ENCODE measurements around the gene MICALL2. TPM values are rescaled to one million over a fixed set of nuclear protein-coding genes. Genes with fewer than 3 reads are reported as not detected.

MICALL2 gene
- total RNA-seq, 1 experiment from 2014 or later: 15.7 TPM

DNA sequence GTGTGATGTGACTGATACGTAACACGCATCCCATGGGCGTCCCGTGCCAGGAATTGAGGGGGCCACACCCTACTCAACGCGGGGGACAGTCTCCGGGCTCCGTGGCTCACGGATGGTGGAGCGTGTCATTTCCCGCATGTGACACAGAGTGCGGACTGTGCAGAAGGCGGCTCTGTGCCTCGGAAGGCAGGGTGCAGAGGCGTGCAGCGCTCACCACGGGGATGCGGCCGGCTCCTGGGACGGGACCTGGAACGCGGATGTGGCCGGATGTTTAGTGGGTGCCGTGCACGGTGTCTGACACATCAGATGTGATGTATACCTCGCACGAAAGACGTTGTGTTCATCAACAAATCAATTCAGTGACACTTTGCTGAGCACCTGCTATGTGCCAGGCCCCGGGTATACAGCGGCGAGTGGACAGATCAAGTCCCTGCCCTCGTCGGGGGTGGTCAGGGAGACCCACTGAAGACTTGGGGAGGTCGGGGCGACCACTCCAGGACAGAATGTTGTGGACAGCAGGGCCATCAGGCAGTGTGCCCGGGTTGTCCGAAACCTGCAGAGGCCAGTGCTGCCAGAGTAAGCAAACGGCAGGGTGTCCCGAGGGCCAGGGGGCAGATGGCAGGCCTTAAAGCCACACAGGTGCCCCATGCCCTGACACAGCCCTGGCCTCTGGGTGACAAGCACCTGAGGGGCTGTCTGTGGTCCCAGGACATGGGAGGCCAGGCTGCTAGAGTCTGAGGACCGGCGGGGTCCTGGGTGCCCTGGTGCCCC is 38.1 kb downstream of the MICALL2 start:
- H3K27ac Mint-ChIP-seq: no peak overlapping the region
- peaks cover 4% of the 10 kb centered on the region; the same call in 1 of the 2 replicates for H3K9me3 Mint-ChIP-seq
- ATAC-seq (no peak), DNase-seq (ENCODE audit: low spot score) (no peak)
- H3K27me3 Mint-ChIP-seq (ENCODE audit: low read depth): peaks cover 2% of the 10 kb centered on the region; the same call in 1 of the 2 replicates
- POLR2A ChIA-PET: no interaction called here
- CTCF ChIA-PET: interaction anchor here (1.0 to 2.5 kb wide), 3 partner anchors 11 to 53 kb away, joined by 3 to 25 read pairs (median 23); no protein-coding TSS in a partner anchor
- no peak overlapping the region for H3K4me3 Mint-ChIP-seq
- TF ChIP-seq GTF2I (CRISPR knock-in tag; conservative IDR thresholded peaks at IDR 0.05): no peak
- TF ChIP-seq ETV6 (CRISPR knock-in tag; IDR thresholded peaks at IDR 0.05): no peak
- TF ChIP-seq, protein P1, sequence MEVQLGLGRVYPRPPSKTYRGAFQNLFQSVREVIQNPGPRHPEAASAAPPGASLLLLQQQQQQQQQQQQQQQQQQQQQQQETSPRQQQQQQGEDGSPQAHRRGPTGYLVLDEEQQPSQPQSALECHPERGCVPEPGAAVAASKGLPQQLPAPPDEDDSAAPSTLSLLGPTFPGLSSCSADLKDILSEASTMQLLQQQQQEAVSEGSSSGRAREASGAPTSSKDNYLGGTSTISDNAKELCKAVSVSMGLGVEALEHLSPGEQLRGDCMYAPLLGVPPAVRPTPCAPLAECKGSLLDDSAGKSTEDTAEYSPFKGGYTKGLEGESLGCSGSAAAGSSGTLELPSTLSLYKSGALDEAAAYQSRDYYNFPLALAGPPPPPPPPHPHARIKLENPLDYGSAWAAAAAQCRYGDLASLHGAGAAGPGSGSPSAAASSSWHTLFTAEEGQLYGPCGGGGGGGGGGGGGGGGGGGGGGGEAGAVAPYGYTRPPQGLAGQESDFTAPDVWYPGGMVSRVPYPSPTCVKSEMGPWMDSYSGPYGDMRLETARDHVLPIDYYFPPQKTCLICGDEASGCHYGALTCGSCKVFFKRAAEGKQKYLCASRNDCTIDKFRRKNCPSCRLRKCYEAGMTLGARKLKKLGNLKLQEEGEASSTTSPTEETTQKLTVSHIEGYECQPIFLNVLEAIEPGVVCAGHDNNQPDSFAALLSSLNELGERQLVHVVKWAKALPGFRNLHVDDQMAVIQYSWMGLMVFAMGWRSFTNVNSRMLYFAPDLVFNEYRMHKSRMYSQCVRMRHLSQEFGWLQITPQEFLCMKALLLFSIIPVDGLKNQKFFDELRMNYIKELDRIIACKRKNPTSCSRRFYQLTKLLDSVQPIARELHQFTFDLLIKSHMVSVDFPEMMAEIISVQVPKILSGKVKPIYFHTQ (CRISPR knock-in tag; IDR thresholded peaks at IDR 0.05): no peak
- TF ChIP-seq, protein P2, sequence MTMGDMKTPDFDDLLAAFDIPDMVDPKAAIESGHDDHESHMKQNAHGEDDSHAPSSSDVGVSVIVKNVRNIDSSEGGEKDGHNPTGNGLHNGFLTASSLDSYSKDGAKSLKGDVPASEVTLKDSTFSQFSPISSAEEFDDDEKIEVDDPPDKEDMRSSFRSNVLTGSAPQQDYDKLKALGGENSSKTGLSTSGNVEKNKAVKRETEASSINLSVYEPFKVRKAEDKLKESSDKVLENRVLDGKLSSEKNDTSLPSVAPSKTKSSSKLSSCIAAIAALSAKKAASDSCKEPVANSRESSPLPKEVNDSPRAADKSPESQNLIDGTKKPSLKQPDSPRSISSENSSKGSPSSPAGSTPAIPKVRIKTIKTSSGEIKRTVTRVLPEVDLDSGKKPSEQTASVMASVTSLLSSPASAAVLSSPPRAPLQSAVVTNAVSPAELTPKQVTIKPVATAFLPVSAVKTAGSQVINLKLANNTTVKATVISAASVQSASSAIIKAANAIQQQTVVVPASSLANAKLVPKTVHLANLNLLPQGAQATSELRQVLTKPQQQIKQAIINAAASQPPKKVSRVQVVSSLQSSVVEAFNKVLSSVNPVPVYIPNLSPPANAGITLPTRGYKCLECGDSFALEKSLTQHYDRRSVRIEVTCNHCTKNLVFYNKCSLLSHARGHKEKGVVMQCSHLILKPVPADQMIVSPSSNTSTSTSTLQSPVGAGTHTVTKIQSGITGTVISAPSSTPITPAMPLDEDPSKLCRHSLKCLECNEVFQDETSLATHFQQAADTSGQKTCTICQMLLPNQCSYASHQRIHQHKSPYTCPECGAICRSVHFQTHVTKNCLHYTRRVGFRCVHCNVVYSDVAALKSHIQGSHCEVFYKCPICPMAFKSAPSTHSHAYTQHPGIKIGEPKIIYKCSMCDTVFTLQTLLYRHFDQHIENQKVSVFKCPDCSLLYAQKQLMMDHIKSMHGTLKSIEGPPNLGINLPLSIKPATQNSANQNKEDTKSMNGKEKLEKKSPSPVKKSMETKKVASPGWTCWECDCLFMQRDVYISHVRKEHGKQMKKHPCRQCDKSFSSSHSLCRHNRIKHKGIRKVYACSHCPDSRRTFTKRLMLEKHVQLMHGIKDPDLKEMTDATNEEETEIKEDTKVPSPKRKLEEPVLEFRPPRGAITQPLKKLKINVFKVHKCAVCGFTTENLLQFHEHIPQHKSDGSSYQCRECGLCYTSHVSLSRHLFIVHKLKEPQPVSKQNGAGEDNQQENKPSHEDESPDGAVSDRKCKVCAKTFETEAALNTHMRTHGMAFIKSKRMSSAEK (CRISPR knock-in tag; IDR thresholded peaks at IDR 0.05; ENCODE audit: borderline replicate concordance): no peak
- TF ChIP-seq, protein P3, sequence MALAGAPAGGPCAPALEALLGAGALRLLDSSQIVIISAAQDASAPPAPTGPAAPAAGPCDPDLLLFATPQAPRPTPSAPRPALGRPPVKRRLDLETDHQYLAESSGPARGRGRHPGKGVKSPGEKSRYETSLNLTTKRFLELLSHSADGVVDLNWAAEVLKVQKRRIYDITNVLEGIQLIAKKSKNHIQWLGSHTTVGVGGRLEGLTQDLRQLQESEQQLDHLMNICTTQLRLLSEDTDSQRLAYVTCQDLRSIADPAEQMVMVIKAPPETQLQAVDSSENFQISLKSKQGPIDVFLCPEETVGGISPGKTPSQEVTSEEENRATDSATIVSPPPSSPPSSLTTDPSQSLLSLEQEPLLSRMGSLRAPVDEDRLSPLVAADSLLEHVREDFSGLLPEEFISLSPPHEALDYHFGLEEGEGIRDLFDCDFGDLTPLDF (CRISPR knock-in tag; IDR thresholded peaks at IDR 0.05): no peak
- TF ChIP-seq TEAD1 (CRISPR knock-in tag; IDR thresholded peaks at IDR 0.05): no peak
- peaks cover 12% of the 10 kb centered on the region for H3K4me1 Mint-ChIP-seq
- H3K36me3 Mint-ChIP-seq: no peaks in the 10 kb centered on the region

DNA sequence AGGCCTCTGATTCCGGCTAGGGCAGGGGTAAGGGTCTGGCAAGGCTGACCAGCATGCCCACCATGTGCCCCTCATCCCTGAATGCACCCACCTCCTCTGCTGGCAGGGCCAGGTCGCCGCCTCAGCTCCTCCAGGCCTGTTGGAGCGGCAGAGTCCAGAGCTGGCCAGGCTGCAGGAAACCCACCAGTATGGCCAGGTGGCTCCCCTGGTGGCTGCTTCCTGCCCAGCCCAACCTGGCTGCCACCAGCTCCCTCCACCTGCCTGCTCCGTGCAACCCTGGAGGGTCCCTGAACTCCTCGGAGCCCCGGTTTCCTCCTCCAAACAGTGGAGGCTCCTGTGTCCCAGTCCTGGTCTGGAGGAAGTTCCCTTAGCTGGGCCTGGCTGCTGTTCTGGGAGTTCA is 39.6 kb downstream of the MICALL2 start:
- no peak overlapping the region for H3K4me3 Mint-ChIP-seq
- no peak overlapping the region for H3K27ac Mint-ChIP-seq
- H3K9me3 Mint-ChIP-seq: no peaks in the 10 kb centered on the region
- POLR2A ChIA-PET: no interaction called here
- no peak for TF ChIP-seq GABPB1 (CRISPR knock-in tag; IDR thresholded peaks at IDR 0.05)
- no peak for TF ChIP-seq ZNF396 (CRISPR knock-in tag; IDR thresholded peaks at IDR 0.05; ENCODE audit: borderline replicate concordance)
- no peak for TF ChIP-seq NR2C2 (CRISPR knock-in tag; IDR thresholded peaks at IDR 0.05)
- TF ChIP-seq CREB1 (CRISPR knock-in tag; IDR thresholded peaks at IDR 0.05): no peak
- no peak for TF ChIP-seq RELA (CRISPR knock-in tag; IDR thresholded peaks at IDR 0.05; ENCODE audit: borderline replicate concordance)
- TF ChIP-seq, protein P4, sequence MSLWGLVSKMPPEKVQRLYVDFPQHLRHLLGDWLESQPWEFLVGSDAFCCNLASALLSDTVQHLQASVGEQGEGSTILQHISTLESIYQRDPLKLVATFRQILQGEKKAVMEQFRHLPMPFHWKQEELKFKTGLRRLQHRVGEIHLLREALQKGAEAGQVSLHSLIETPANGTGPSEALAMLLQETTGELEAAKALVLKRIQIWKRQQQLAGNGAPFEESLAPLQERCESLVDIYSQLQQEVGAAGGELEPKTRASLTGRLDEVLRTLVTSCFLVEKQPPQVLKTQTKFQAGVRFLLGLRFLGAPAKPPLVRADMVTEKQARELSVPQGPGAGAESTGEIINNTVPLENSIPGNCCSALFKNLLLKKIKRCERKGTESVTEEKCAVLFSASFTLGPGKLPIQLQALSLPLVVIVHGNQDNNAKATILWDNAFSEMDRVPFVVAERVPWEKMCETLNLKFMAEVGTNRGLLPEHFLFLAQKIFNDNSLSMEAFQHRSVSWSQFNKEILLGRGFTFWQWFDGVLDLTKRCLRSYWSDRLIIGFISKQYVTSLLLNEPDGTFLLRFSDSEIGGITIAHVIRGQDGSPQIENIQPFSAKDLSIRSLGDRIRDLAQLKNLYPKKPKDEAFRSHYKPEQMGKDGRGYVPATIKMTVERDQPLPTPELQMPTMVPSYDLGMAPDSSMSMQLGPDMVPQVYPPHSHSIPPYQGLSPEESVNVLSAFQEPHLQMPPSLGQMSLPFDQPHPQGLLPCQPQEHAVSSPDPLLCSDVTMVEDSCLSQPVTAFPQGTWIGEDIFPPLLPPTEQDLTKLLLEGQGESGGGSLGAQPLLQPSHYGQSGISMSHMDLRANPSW (CRISPR knock-in tag; conservative IDR thresholded peaks at IDR 0.05; ENCODE audit: low read depth): no peak
- no peak for TF ChIP-seq ZNF416 (CRISPR knock-in tag; IDR thresholded peaks at IDR 0.05)
- TF ChIP-seq, protein P5, sequence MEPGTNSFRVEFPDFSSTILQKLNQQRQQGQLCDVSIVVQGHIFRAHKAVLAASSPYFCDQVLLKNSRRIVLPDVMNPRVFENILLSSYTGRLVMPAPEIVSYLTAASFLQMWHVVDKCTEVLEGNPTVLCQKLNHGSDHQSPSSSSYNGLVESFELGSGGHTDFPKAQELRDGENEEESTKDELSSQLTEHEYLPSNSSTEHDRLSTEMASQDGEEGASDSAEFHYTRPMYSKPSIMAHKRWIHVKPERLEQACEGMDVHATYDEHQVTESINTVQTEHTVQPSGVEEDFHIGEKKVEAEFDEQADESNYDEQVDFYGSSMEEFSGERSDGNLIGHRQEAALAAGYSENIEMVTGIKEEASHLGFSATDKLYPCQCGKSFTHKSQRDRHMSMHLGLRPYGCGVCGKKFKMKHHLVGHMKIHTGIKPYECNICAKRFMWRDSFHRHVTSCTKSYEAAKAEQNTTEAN (CRISPR knock-in tag; IDR thresholded peaks at IDR 0.05): no peak
- no peak for TF ChIP-seq ZNF232 (CRISPR knock-in tag; IDR thresholded peaks at IDR 0.05)
- no peak for TF ChIP-seq IRF2 (CRISPR knock-in tag; IDR thresholded peaks at IDR 0.05; ENCODE audit: borderline replicate concordance, low read depth)
- TF ChIP-seq, protein P6, sequence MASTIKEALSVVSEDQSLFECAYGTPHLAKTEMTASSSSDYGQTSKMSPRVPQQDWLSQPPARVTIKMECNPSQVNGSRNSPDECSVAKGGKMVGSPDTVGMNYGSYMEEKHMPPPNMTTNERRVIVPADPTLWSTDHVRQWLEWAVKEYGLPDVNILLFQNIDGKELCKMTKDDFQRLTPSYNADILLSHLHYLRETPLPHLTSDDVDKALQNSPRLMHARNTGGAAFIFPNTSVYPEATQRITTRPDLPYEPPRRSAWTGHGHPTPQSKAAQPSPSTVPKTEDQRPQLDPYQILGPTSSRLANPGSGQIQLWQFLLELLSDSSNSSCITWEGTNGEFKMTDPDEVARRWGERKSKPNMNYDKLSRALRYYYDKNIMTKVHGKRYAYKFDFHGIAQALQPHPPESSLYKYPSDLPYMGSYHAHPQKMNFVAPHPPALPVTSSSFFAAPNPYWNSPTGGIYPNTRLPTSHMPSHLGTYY (CRISPR knock-in tag; IDR thresholded peaks at IDR 0.05): no peak
- no peaks in the 10 kb centered on the region for H3K36me3 Mint-ChIP-seq
- CTCF ChIA-PET: interaction anchor here (0.6 to 2.8 kb wide), 14 partner anchors 12 to 244 kb away, joined by 3 to 23 read pairs (median 4); no protein-coding TSS in a partner anchor
- peaks cover 1% of the 10 kb centered on the region for H3K27me3 Mint-ChIP-seq (ENCODE audit: low read depth)
- ATAC-seq (peak; percentile 64), DNase-seq (ENCODE audit: low spot score) (no peak)
- H3K4me1 Mint-ChIP-seq: peaks cover 12% of the 10 kb centered on the region
